Left renal cortex interstitium (tissue), 4 donors: Measurements from ENCODE around the gene MRPL24. TPM values are rescaled to one million over a fixed set of nuclear protein-coding genes. Genes with fewer than 3 reads are reported as not detected.

ENCODE experiments used
- DNase-seq, 4 donors: peaks; one replicate each; pipeline ENCODE4 v3.0.0-alpha.2; 2013; ENCODE audit warnings: low read depth in 4 of 4, low spot score in 2 of 4, missing footprints in 1 of 4
- polyA plus RNA-seq, 4 donors: library from polyadenylated mRNA; unstranded; fragments of 120-200 nt; gene quantifications; one replicate each; pipeline ENCODE4 v1.2.1, GENCODE V29; 2013; ENCODE audit not compliant: insufficient read length in 4 of 4

The MRPL24 gene
- polyA plus RNA-seq, 4 donors: 68.6 to 77.1 (median 70.2) TPM

- no peak for DNase-seq
Measured at GRCh38 chr1:156714830-156715229, 26.1 kb downstream of the MRPL24 start.

GRCh38 chr1:156712626-156713025 lies 28.3 kb downstream of the MRPL24 start:
- no peak for DNase-seq

DNA sequence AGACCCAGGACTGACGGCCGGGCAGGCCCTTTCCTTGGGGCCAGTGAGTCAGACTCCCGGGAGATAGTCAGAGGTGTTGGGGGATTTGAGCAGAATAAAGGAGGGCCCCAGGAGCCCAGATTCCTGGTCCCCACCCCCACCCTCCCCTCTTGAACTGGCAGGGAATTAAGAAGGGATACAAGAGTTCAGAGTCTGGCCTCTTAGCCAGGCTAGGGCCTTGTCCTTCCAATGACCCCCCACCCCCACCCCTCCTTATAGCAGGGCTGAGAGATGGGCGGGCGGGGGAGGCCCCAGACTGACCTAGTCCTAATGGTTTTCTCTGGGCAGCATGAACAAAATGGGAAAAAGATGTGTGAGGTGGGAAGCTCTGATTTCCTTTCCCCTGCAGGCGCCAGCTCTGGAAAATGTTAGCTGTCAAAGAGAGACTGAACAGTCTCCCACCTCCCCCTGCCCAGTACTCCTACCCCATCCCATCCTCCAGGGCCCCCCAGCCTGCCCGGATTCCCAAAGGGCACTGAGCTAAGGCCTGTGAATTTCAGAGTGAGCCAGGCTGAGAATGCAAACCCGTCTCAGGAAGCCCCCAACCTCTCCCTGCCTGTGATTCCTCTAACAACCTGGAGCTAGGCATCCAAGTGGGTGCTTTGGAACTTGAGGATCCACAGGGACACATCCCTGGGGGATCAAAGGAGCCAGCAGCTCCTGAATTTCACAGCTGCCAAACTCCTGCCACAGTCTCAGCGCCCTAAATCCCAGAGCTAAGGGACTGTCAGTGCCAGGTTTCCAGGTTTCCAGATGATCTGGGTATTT lies 29.7 kb downstream of the MRPL24 start:
- DNase-seq: no peak

DNA sequence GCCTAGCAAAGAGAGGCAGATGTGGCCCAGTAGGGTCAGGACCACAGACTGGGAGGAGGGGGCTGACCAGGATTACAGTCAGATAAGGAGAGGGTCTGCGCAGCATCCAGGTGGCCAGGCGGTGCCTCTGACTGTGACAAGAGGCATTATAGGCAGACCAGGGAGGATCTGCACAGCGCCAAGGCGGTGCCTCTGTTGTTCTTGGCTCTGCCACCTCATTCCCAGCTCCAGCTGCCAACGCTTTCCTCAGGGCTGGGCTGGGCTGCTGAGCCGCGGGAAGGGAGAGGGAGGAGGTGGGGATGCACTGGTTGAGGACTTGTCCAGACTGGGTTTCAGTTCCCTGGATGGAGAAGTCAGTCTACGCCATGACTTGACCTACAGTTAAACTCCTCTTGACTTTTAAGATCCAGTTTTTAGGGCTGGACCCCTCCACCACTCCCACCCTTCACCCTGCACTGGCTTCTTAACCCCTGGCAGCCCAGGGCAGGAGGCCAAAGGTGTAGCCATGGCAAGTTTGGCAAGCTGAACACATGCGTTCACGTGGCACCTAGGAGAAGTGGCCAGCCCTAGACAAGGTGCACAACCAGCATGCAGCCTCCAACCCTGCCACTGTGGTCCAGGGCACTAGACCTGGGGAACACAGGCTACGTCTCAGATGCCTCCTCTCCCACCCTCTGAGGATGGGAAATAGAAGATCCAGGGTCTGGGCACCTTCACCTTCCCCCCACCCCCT lies 31.0 kb downstream of the MRPL24 start:
- DNase-seq: no peak

DNA sequence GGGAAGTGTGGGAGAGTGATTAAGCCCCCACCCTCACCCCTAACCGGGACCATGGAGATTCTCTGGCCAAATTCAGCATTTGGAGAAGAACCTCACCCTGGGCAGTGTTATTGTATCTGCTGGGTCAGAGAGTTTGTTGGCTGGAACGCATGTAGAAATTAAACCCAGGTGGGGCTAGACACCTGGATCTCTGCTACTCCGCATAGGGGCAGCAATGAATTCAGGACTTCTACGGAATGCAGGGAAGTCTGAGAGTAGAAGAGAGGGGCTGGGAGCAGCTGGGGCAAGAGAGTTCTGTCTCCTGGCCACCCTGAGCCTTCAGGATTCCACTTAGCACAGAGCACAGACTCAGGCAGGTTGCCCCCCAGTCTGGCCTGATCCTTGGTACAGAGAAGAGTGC lies 31.9 kb downstream of the MRPL24 start:
- DNase-seq: no peak

- DNase-seq: no peak
Measured at GRCh38 chr1:156708218-156708661, 32.6 kb downstream of the MRPL24 start.

GRCh38 chr1:156707417-156708217 lies 33.3 kb downstream of the MRPL24 start:
- no peak for DNase-seq

DNA sequence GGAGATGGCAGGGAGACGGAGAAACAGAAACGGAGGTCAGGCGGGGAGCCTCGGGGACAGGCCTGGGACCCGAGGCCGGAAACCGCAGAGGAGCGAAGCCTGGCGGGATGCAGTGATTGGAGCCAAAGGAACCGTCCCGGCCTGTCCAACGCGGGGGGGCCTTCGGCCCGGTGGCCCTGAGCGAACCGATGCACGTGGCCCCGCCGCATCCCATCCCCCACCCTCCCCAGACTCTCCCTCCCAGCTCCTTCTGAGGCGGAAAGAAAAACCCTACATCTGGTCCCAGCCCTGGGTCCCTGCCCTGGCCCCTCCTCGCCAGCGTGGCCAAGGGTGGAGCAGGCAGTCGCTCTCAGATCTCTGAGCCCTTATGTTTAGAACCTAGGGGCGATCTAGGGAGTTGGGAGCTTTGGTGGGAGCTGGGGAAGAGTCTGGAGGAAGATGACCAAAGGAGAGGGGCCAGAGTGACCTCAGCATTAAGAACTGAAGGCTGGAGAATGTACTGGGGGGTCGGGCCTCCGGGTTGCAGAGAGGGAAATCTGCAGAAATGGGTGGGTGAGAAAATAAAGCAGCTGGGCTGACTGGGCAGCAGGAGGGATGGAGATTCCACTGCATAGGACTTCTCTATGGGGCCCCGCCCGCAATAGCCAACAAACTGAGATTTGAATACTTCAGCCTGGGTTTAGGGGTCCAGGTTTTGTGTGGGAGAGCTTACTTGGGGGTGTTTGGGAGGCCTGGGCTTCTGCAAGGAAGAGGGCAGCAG lies 34.1 kb downstream of the MRPL24 start:
- no peak for DNase-seq

DNA sequence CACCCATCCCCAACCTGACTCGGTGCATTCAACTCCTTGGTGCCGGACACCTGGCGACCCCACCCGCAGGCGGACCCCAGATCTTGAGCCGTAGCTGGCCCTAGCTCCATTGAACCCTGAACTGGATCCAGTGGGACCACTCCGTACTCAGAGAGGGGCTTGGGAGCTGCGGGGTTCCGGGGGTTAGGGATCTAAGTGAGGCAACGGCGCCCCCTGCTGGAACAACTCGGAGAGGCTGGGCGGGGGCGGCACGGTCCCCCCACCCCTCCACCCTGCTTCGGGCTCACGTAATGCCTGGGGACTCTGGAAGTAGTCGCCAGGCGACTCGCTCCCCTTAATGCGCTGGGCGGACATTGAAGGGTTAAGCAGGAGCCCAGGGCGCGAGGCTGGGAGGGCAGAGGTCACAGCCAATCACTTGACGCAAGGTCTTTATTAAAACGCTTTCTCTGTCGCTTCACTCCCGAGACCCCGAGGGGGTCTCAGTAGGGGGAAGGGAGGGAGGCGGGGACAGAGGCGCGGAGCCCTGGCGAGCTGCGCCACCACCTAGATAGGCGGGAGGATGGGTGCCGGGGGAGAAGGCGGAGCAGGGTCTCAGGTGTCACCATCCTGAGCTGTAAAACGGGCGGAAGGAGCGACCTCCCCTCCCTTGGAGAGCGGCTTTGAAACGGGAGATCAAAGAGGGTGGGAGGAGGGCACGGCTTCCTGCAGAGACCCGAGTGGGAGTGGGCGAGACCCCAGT lies 34.8 kb downstream of the MRPL24 start:
- peak in 2 of 4 donors; percentile 79 to 80 for DNase-seq

- no peak for DNase-seq
Measured at GRCh38 chr1:156705321-156705917, 35.5 kb downstream of the MRPL24 start, which contains the start of gene CRABP2. CRABP2 (minus strand) TSS chr1:156705583; CDS start chr1:156705446, 137 bp downstream.

DNA sequence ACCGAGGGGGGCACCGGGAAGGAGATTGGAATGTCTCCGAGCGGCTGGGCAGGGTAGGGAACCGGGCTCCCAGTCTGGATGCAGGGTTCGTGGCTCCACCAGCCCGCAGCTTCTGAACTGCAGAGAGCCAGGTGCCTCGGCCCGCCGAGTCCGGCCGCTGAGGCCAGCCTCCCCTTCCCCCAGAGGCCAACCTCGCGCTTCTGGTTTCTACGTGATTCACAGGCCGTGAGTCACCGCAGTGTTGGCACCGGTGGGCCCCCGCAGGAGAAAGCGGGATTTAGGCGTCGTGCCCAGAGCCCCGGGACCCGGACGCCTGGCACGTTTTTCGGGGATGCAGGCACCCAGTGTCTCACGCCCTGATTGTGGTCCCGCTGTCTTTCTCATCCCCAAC lies 36.0 kb downstream of the MRPL24 start:
- no peak for DNase-seq

DNA sequence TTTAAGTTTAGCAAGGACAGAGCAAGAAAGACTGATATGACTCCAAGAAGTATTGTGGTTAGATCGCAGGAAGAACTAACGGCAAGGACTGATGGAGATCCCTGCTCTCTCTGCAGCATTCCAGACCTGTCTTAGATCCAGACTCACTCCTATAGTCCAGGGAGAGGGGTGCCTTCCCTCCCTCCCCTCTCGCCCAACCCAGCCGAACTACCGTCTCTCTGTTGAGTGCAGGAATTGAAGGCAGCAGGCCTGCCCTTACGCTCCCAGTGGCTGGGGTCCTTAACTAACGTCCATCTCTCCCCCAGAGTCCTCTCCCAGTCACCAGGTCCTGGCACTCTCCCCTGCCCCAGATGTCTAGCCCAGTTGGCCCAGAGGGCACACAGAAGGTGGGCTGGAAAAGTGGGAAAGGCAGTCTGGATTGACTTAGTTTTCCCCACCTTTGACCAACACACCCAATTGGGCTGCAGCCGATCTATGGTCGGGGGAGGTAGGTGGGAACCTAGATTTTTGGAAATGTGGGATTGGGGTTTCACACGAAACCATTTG lies 36.6 kb downstream of the MRPL24 start:
- no peak for DNase-seq

- DNase-seq: no peak
Measured at GRCh38 chr1:156703741-156704140, 37.1 kb downstream of the MRPL24 start.

GRCh38 chr1:156703336-156703735 lies 37.6 kb downstream of the MRPL24 start:
- DNase-seq: no peak

- DNase-seq: no peak
Measured at GRCh38 chr1:156700736-156701531, 40.0 kb downstream of the MRPL24 start.

- no peak for DNase-seq
Measured at GRCh38 chr1:156698995-156699394, 41.9 kb downstream of the MRPL24 start.

GRCh38 chr1:156697481-156697880 lies 43.4 kb downstream of the MRPL24 start:
- DNase-seq: no peak

DNA sequence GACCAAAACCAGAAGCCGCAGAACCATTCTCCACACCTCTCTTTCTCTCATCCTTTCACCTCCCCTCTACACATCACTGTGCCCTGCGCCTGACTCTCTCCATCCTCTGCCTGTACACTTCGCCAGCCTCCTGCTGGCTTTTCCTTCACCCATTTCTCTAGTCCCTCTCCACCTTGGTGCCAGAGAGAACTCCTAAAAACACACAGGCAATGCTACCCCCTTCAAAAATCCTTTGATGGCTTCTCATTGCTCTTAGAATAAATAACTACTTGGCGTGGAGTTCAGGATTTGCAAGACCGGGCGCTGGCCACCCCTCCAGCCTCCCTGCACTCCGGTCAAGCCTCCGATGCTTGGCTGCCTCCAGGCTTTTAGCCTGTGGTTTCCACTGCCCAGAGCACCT lies 44.1 kb downstream of the MRPL24 start:
- DNase-seq: no peak
